H1 (cell line): ENCODE results near the gene EGF. TPM values are rescaled to one million over a fixed set of nuclear protein-coding genes. Genes with fewer than 3 reads are reported as not detected.

Experiments used
- CTCF ChIA-PET: fragments of 300-600 bp; sonication (Branson Sonifier 250); formaldehyde crosslinking; loops from one replicate; lab custom pipeline; 2021; ENCODE audit not compliant: partially characterized antibody; lab: Charles Lee
- POLR2A ChIA-PET: fragments of 300-600 bp; sonication (Branson Sonifier 250); formaldehyde crosslinking; loops from one replicate; lab custom pipeline; 2021; ENCODE audit warnings: inconsistent platforms; ENCODE audit not compliant: partially characterized antibody; lab: Charles Lee
- DNase-seq, 2 experiments: peaks; one replicate each; pipeline versions ENCODE4 v3.0.0 to v3.0.0-alpha.2; 2010 to 2022; ENCODE audit warnings: low spot score in 2 of 2, low read depth in 1 of 2, mixed read lengths in 1 of 2
- FAIRE-seq: peaks from 2 replicates; lab custom pipeline; 2011; peaks lifted over from hg19 to GRCh38; lab: Jason Lieb, UNC
- H2AFZ ChIP-seq: 2 replicates; pipeline ENCODE4 v1.8.1; 2012; ENCODE audit warnings: low read length, inconsistent platforms
- H2AK5ac ChIP-seq: 2 replicates; pipeline ENCODE4 v1.6.1; 2013; ENCODE audit warnings: low read depth, low read length
- H2BK120ac ChIP-seq: replicated peaks from 2 replicates; pipeline ENCODE3; 2013; ENCODE audit warnings: low read depth, low read length, inconsistent platforms
- H2BK12ac ChIP-seq: 2 replicates; pipeline ENCODE4 v1.6.1; 2013; ENCODE audit warnings: low read depth, low read length
- H2BK15ac ChIP-seq: 2 replicates; pipeline ENCODE4 v1.6.1; 2013; ENCODE audit warnings: low read length
- H2BK20ac ChIP-seq: 2 replicates; pipeline ENCODE4 v1.6.1; 2013; ENCODE audit warnings: low read length
- H2BK5ac ChIP-seq: 2 replicates; pipeline ENCODE4 v1.6.1; 2013; ENCODE audit warnings: low read depth, low read length
- H3K14ac ChIP-seq: 2 replicates; pipeline ENCODE4 v1.6.1; 2013; ENCODE audit warnings: inconsistent platforms; ENCODE audit not compliant: insufficient read length
- H3K18ac ChIP-seq: 2 replicates; pipeline ENCODE4 v1.6.1; 2013; ENCODE audit warnings: low read length; ENCODE audit errors: extremely low read depth
- H3K23ac ChIP-seq: 2 replicates; pipeline ENCODE4 v1.6.1; 2013; ENCODE audit warnings: inconsistent platforms; ENCODE audit not compliant: insufficient read length
- H3K23me2 ChIP-seq: 2 replicates; pipeline ENCODE4 v1.6.1; 2013; ENCODE audit warnings: low read depth, low read length
- H3K27ac ChIP-seq: 2 replicates; pipeline ENCODE4 v1.6.1; 2011; ENCODE audit warnings: low read depth, low read length, inconsistent platforms
- H3K27me3 ChIP-seq, 4 experiments: replicated peaks in 1 of 4; 1 replicate in 1 of 4; 2 replicates in 3 of 4; pipeline versions ENCODE4 v1.6.1 to v1.8.1; 2011 to 2013; ENCODE audit warnings: low read length in 3 of 4, mild to moderate bottlenecking in 3 of 4, inconsistent platforms in 2 of 4, mixed read lengths in 2 of 4, moderate library complexity in 1 of 4; ENCODE audit not compliant: control insufficient read depth in 3 of 4, insufficient read depth in 3 of 4; ENCODE audit errors: extremely low read depth in 1 of 4
- H3K36me3 ChIP-seq, 4 experiments: 2 replicates each; pipeline versions ENCODE4 v1.6.1 to v1.8.1; 2011 to 2013; ENCODE audit warnings: mild to moderate bottlenecking in 4 of 4, low read length in 3 of 4, moderate library complexity in 2 of 4, control low read depth in 1 of 4, inconsistent platforms in 1 of 4; ENCODE audit not compliant: insufficient read depth in 4 of 4, control insufficient read depth in 2 of 4
- H3K4ac ChIP-seq: replicated peaks from 2 replicates; pipeline ENCODE3; 2013; ENCODE audit warnings: low read length, low read depth, mixed read lengths, inconsistent platforms; ENCODE audit not compliant: insufficient read length
- H3K4me1 ChIP-seq, 4 experiments: replicated peaks in 1 of 4; 1 replicate in 1 of 4; 2 replicates in 3 of 4; pipeline versions ENCODE4 v1.6.1 to v1.8.1; 2011 to 2013; ENCODE audit warnings: low read length in 3 of 4, inconsistent platforms in 2 of 4, mixed read lengths in 1 of 4; ENCODE audit not compliant: insufficient read depth in 4 of 4, control insufficient read depth in 3 of 4
- H3K4me2 ChIP-seq, 2 experiments: 2 replicates each; pipeline versions ENCODE4 v1.6.1 to v1.8.1; 2011 to 2013; ENCODE audit warnings: low read depth in 2 of 2, low read length in 2 of 2, control low read depth in 1 of 2, inconsistent platforms in 1 of 2, mild to moderate bottlenecking in 1 of 2; ENCODE audit not compliant: insufficient read depth in 1 of 2
- H3K4me3 ChIP-seq, 4 experiments: fragments of 200-600, 300-600 bp in 1 of 4; sonication (generic), shearing (Covaris generic), sonication (Bioruptor Twin) in 1 of 4; 2 replicates each; pipeline versions ENCODE4 v1.5.1 to v1.8.1; 2011 to 2016; ENCODE audit warnings: low read length in 4 of 4, low read depth in 3 of 4, control low read depth in 2 of 4, inconsistent platforms in 2 of 4, mild to moderate bottlenecking in 2 of 4, mixed read lengths in 1 of 4, moderate library complexity in 1 of 4; ENCODE audit not compliant: insufficient read depth in 2 of 4; ENCODE audit errors: extremely low read depth in 1 of 4
- H3K56ac ChIP-seq: replicated peaks from 2 replicates; pipeline ENCODE3; 2013; ENCODE audit warnings: low read depth, mild to moderate bottlenecking, mixed read lengths, low read length, inconsistent platforms; ENCODE audit not compliant: insufficient read length
- H3K79me1 ChIP-seq: 2 replicates; pipeline ENCODE4 v1.6.1; 2013; ENCODE audit warnings: low read depth, low read length, control low read depth
- H3K79me2 ChIP-seq, 2 experiments: 2 replicates each; pipeline versions ENCODE4 v1.6.1 to v1.8.1; 2012 to 2013; ENCODE audit warnings: low read length in 2 of 2, mild to moderate bottlenecking in 2 of 2, inconsistent platforms in 1 of 2; ENCODE audit not compliant: insufficient read depth in 2 of 2, control insufficient read depth in 1 of 2
- H3K9ac ChIP-seq, 4 experiments: replicated peaks in 1 of 4; 1 replicate in 1 of 4; 2 replicates in 3 of 4; pipeline versions ENCODE4 v1.6.1 to v1.8.1; 2011 to 2013; ENCODE audit warnings: low read depth in 3 of 4, low read length in 3 of 4, control low read depth in 2 of 4, mild to moderate bottlenecking in 2 of 4, moderate library complexity in 2 of 4, inconsistent platforms in 1 of 4; ENCODE audit errors: extremely low read depth in 1 of 4
- H3K9me3 ChIP-seq, 2 experiments: 2 replicates each; pipeline versions ENCODE4 v1.6.1 to v1.8.1; 2012 to 2013; ENCODE audit warnings: mild to moderate bottlenecking in 2 of 2, moderate library complexity in 2 of 2, control low read depth in 1 of 2, inconsistent platforms in 1 of 2, low read depth in 1 of 2, low read length in 1 of 2, mixed read lengths in 1 of 2; ENCODE audit not compliant: insufficient read depth in 2 of 2
- H4K20me1 ChIP-seq, 2 experiments: replicated peaks in 1 of 2; 2 replicates each; pipeline versions ENCODE3 to v1.8.1; 2011 to 2013; ENCODE audit warnings: inconsistent platforms in 2 of 2, low read length in 2 of 2, mild to moderate bottlenecking in 1 of 2; ENCODE audit not compliant: insufficient read depth in 2 of 2, control insufficient read depth in 1 of 2
- H4K5ac ChIP-seq: 2 replicates; pipeline ENCODE4 v1.6.1; 2013; ENCODE audit warnings: low read length, low read depth, mixed read lengths, inconsistent platforms; ENCODE audit not compliant: insufficient read length
- H4K8ac ChIP-seq: 2 replicates; pipeline ENCODE4 v1.8.0; 2013; ENCODE audit warnings: mild to moderate bottlenecking, moderate library complexity, low read length, inconsistent platforms; ENCODE audit not compliant: insufficient read depth; ENCODE audit errors: extremely low read depth
- H4K91ac ChIP-seq: replicated peaks from 2 replicates; pipeline ENCODE3; 2013; ENCODE audit warnings: low read length, mixed read lengths, inconsistent platforms; ENCODE audit not compliant: insufficient read length
- EGR1 ChIP-seq: IDR thresholded peaks from 2 replicates; pipeline ENCODE4 v1.6.1; 2011; ENCODE audit warnings: low read depth, low read length, borderline replicate concordance
- KDM1A ChIP-seq: fragments of 200-600, 300-600 bp; sonication (generic); IDR thresholded peaks from 2 replicates; pipeline ENCODE4 v1.7.1; 2016; ENCODE audit warnings: mild to moderate bottlenecking, low read length, borderline replicate concordance
- KDM4A ChIP-seq: IDR thresholded peaks from one replicate; pipeline ENCODE4 v1.7.1; 2012; ENCODE audit warnings: low read depth, mild to moderate bottlenecking, moderate library complexity, low read length, inconsistent platforms; ENCODE audit not compliant: severe bottlenecking
- KDM5A ChIP-seq: fragments of 200-600 bp; IDR thresholded peaks from 2 replicates; pipeline ENCODE4 v1.7.1; 2012; ENCODE audit warnings: mild to moderate bottlenecking, low read length, inconsistent platforms, mixed read lengths
- SP2 ChIP-seq: IDR thresholded peaks from 2 replicates; pipeline ENCODE4 v1.6.1; 2012; ENCODE audit warnings: mild to moderate bottlenecking, low read length, inconsistent platforms
- SRF ChIP-seq: IDR thresholded peaks from 2 replicates; pipeline ENCODE4 v1.6.1; 2011; ENCODE audit warnings: mild to moderate bottlenecking, low read depth, low read length, moderate library complexity
- TAF1 ChIP-seq: IDR thresholded peaks from 2 replicates; pipeline ENCODE4 v1.6.1; 2011; ENCODE audit warnings: mild to moderate bottlenecking, low read depth, low read length
- YY1 ChIP-seq: IDR thresholded peaks from 2 replicates; pipeline ENCODE4 v1.6.1; 2011; ENCODE audit warnings: low read depth, mild to moderate bottlenecking, low read length
- WGBS, 2 experiments: shearing (Covaris generic) in 1 of 2; methylation state at CpG; one replicate each; pipeline versions ENCODE4 v1.1.6 to v1.1.7; 2013 to 2015; ENCODE audit warnings: low lambda C conversion rate in 2 of 2, mixed read lengths in 2 of 2, inconsistent platforms in 1 of 2, low coverage in 1 of 2, missing lambda C conversion rate in 1 of 2; ENCODE audit not compliant: insufficient replicate concordance in 2 of 2, insufficient coverage in 1 of 2, insufficient read length in 1 of 2; ENCODE audit errors: extremely low coverage in 1 of 2, missing lambda C conversion rate in 1 of 2; 5-methylcytosine and 5-hydroxymethylcytosine counted together
- long read RNA-seq, 2 experiments: library from RNA in 1 of 2; library from capped mRNA in 1 of 2; stranded (forward); transcript quantifications; one replicate each; pipeline ENCODE4 v2.0.0, GENCODE V29; 2021; ENCODE audit warnings: inconsistent platforms in 1 of 2
- polyA minus RNA-seq, 3 experiments: library from RNA; depleted of rRNA, polyadenylated mRNA; stranded (reverse); fragments of >200 nt; gene quantifications; 1 replicate in 2 of 3; 2 replicates in 1 of 3; pipeline ENCODE4 v1.2.3, GENCODE V29; 2011
- polyA plus RNA-seq, 7 experiments: library from polyadenylated mRNA; depleted of rRNA in 3 of 7; stranded (reverse) in 5 of 7; unstranded in 2 of 7; fragments of >200 nt in 5 of 7; fragments of 200-250 nt in 2 of 7; gene quantifications; 1 replicate in 5 of 7; 2 replicates in 1 of 7; 4 replicates in 1 of 7; pipeline versions ENCODE4 v1.2.1 to v1.2.3, GENCODE V29; 2011 to 2013; ENCODE audit warnings: missing spikeins in 2 of 7, mixed read lengths in 2 of 7
- total RNA-seq: library from RNA; stranded (reverse); fragmentation: NEBNext Ultra II Directional; extraction: Animal tissue kit (Norgen Biotek cat#: 25700); gene quantifications from 2 replicates; pipeline ENCODE4 v1.2.1, GENCODE V29; 2021
- TF ChIP-seq, protein P1 (sequence below): IDR thresholded peaks from 2 replicates; pipeline ENCODE4 v1.6.1; 2011; ENCODE audit warnings: low read depth, mild to moderate bottlenecking, low read length; ENCODE audit not compliant: insufficient read depth

Gene EGF
- total RNA-seq = 1.4 and 2.6 TPM in 2 replicates
- polyA plus RNA-seq (2011; rRNA removed) = 1.5 and 2.4 TPM in 2 replicates
- 2.1 TPM for polyA plus RNA-seq (2011; cell fraction: cytosol; rRNA removed)
- polyA plus RNA-seq (2011; cell fraction: nucleus; rRNA removed) = 4.2 TPM
- 1.4 to 2.5 TPM (median 1.9 TPM) in 4 replicates for polyA plus RNA-seq (2012, experiment 1 of 2)
- 0.08 TPM for polyA plus RNA-seq (2012, experiment 2 of 2)
- 2.8 TPM for polyA plus RNA-seq (2013, experiment 1 of 2)
- 1.9 TPM for polyA plus RNA-seq (2013, experiment 2 of 2)
- polyA minus RNA-seq (2011; rRNA and poly(A)+ RNA removed) = 3.2 and 4.1 TPM in 2 replicates
- 3.7 TPM for polyA minus RNA-seq (2011; cell fraction: cytosol; rRNA and poly(A)+ RNA removed)
- 4.3 TPM for polyA minus RNA-seq (2011; cell fraction: nucleus; rRNA and poly(A)+ RNA removed)
- long read RNA-seq, experiment 1, partial matches to known transcripts = 0 of 2 reads
- long read RNA-seq, experiment 1, other reads (novel, unspliced or antisense) = 2 of 2 reads
- long read RNA-seq, experiment 2 = 0 reads

DNA sequence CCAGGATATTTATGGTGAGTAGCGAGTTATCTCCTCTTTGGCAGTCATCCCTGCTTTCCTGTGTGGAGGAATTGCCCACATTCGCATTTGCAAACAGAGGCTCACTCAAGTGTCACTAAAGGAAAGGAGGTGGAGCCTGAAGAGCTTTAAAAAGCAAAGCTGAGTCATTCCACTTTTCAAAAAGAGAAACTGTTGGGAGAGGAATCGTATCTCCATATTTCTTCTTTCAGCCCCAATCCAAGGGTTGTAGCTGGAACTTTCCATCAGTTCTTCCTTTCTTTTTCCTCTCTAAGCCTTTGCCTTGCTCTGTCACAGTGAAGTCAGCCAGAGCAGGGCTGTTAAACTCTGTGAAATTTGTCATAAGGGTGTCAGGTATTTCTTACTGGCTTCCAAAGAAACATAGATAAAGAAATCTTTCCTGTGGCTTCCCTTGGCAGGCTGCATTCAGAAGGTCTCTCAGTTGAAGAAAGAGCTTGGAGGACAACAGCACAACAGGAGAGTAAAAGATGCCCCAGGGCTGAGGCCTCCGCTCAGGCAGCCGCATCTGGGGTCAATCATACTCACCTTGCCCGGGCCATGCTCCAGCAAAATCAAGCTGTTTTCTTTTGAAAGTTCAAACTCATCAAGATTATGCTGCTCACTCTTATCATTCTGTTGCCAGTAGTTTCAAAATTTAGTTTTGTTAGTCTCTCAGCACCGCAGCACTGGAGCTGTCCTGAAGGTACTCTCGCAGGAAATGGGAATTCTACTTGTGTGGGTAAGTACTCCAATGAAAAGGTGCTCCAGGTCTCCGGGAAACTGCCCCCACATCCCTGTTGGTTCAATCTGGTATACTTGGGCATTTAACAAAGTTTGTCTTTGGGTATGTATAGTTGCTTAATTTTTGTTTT lies at the start of gene EGF:
Gene EGF (plus strand): TSS at position 178 of the 890 bp plus-strand sequence. CDS start 453 bp downstream, at position 631.
- DNase-seq (no peak), FAIRE-seq (peak; percentile 48)
- Histone ChIP-seq H3K56ac (no peak within 1 kb of the TSS), H3K27ac (no peak within 1 kb of the TSS), H3K79me2 (no peaks in the 10 kb centered on the region), H4K5ac (no peak within 1 kb of the TSS), H4K20me1 (no peaks in the 10 kb centered on the region), H3K4me2 (peak within 1 kb of the TSS; percentile 7 to 24; a peak in 1 of 4 replicates), H3K18ac (peak within 1 kb of the TSS; percentile 12; the same call in 1 of the 2 replicates), H3K23ac (no peak within 1 kb of the TSS), H3K79me1 (no peaks in the 10 kb centered on the region), H2BK15ac (no peak within 1 kb of the TSS), H3K14ac (no peak within 1 kb of the TSS), H2BK12ac (no peak within 1 kb of the TSS), H3K27me3 (no peaks in the 10 kb centered on the region), H3K23me2 (no peaks in the 10 kb centered on the region), H3K9ac (no peak within 1 kb of the TSS), H2AFZ (peak within 1 kb of the TSS; percentile 8; the same call in 1 of the 2 replicates), H4K8ac (no peak within 1 kb of the TSS), H3K4me1 (peaks cover 0 to 12% (median 6%) of the 10 kb centered on the region in 4 experiments; a peak in 5 of 7 replicates), H2BK20ac (peak within 1 kb of the TSS; percentile 72; the same call in 1 of the 2 replicates), H3K9me3 (no peaks in the 10 kb centered on the region), H2BK5ac (no peak within 1 kb of the TSS; the same call in 1 of the 2 replicates), H3K36me3 (no peaks in the 10 kb centered on the region), H2BK120ac (no peak within 1 kb of the TSS), H3K4me3 (peak within 1 kb of the TSS in 1 of 4 experiments; percentile 16; a peak in 1 of 8 replicates), H2AK5ac (no peak within 1 kb of the TSS), H4K91ac (no peak within 1 kb of the TSS), H3K4ac (no peak within 1 kb of the TSS)
- CTCF ChIA-PET = interaction anchor here (0.7 to 1.1 kb wide), 3 partner anchors 11 to 67 kb away, joined by 3 to 4 read pairs (median 3); no protein-coding TSS in a partner anchor
- POLR2A ChIA-PET = no interaction called here
- 79% methylated on average over 9 of the region's 9 CpGs; no CpG with 5 or more reads in 1 of the 2 experiments for WGBS, 2 experiments
- TF ChIP-seq KDM5A (no peak), KDM4A (no peak), SP2 (no peak), YY1 (no peak), EGR1 (no peak), KDM1A (no peak), SRF (no peak), TAF1 (0 out of 2 replicates have a peak, but pooled peaks have one; percentile 40)
- TF ChIP-seq, protein P1, sequence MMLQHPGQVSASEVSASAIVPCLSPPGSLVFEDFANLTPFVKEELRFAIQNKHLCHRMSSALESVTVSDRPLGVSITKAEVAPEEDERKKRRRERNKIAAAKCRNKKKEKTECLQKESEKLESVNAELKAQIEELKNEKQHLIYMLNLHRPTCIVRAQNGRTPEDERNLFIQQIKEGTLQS = no peak
